Measurements from ENCODE around the gene POLD3. TPM values are rescaled to one million over a fixed set of nuclear protein-coding genes. Genes with fewer than 3 reads are reported as not detected.

The POLD3 gene
- total RNA-seq, 4 donors from 2014 or later, result 13.0 to 14.8 (median 14.3) TPM

DNA sequence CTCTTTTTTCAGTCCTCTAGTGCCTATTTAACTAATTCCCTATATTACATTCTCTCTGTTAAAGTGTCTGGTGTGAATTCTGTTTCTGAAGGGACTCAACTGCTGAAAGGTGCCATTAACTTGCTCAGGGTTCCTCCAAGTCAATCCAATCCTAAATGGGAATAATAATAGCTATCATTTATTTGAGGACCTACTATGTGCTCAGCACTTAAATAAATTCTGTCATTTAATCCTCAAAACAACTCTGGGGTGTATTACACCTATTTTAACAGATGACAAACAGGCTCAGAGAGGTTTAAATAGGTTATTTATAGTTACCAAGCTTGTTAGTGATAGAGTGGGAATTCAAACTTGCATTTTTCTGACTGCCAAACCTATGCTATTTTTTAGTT lies 40.6 kb upstream of the POLD3 start:
- Histone ChIP-seq H3K36me3 (no peaks in the 10 kb centered on the region), H3K4me3 (replicated peaks in 1 of 3) (no peak overlapping the region), H3K9me3 (no peaks in the 10 kb centered on the region), H3K27ac (no peak overlapping the region), H3K4me1 (peaks cover 4 to 8% of the 10 kb centered on the region in 2 donors), H3K27me3 (no peaks in the 10 kb centered on the region)
- DNase-seq, result no peak
- TF ChIP-seq POLR2A (IDR thresholded peaks at IDR 0.05), result no peak
- TF ChIP-seq, protein P1, sequence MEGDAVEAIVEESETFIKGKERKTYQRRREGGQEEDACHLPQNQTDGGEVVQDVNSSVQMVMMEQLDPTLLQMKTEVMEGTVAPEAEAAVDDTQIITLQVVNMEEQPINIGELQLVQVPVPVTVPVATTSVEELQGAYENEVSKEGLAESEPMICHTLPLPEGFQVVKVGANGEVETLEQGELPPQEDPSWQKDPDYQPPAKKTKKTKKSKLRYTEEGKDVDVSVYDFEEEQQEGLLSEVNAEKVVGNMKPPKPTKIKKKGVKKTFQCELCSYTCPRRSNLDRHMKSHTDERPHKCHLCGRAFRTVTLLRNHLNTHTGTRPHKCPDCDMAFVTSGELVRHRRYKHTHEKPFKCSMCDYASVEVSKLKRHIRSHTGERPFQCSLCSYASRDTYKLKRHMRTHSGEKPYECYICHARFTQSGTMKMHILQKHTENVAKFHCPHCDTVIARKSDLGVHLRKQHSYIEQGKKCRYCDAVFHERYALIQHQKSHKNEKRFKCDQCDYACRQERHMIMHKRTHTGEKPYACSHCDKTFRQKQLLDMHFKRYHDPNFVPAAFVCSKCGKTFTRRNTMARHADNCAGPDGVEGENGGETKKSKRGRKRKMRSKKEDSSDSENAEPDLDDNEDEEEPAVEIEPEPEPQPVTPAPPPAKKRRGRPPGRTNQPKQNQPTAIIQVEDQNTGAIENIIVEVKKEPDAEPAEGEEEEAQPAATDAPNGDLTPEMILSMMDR (IDR thresholded peaks at IDR 0.05), result no peak
- intact Hi-C loops (cut with DNase I), result no loop called here

DNA sequence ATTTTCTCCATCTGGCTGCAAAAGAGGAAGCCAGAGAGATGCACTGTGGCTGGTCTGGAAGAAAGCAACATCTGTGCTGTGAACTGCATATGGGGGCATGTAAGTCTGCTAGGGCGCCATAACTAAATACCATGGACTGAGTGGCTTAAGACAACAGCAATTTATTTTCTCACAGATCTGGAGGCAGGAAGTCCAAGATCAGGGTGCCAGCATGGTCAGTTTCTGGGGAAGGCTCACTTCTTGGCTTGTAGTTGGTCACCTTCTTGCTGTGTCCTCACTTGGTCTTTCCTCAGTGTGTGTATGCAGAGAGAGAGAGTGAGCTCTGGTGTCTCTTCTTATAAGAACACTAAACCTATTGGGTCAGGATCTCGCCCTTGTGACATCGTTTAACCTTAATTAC lies 34.9 kb upstream of the POLD3 start:
- Histone ChIP-seq H3K4me1 (peaks cover 4 to 8% of the 10 kb centered on the region in 2 donors), H3K27ac (no peak overlapping the region), H3K27me3 (no peaks in the 10 kb centered on the region), H3K4me3 (replicated peaks in 1 of 3) (no peak overlapping the region), H3K9me3 (no peaks in the 10 kb centered on the region), H3K36me3 (no peaks in the 10 kb centered on the region)
- no peak for DNase-seq
- 93 to 100% methylated on average over 3 of the region's 3 CpGs for WGBS, 2 donors
- intact Hi-C loops (cut with DNase I), result no loop called here
- TF ChIP-seq, protein P1 (IDR thresholded peaks at IDR 0.05), result no peak
- TF ChIP-seq POLR2A (IDR thresholded peaks at IDR 0.05), result no peak

DNA sequence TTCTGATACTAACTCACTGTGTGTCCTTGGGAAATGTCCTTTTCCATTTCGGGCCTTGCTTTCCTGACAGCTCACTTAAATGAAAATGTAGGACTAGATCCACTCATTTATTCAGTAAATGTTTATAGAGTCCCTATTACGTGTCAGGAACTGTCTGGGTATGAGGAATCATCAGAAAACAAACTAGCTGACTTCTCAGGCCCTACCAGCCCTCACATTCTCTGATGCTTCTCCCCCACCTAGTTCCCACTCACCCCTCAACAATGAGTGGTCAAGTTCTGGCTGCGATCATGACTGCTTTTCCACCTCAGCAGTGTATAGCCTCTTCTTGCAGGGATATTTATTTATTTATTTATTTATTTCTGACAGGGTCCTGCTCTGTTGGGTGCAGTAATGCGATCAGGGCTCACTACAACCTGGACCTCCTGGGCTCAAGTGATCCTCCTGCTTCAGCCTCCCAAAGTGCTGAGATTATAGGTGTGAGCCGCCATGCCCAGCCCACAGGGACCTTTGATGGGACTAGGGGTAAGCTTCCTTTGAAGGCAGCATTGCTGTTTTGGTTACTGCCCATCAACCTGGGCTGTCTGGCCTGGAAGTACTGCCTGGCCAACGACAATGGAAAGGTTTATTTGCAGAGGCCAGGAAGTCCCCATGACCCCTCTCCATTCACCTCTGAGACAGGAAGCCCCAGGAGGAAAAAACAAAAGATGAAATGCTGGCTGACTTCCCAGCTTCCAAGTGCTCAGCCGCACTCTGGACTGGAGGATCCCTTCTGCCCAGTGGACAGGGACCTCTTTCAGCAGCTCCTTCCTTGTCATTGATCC lies 33.1 kb upstream of the POLD3 start:
- Histone ChIP-seq H3K4me3 (replicated peaks in 1 of 3) (no peak overlapping the region), H3K27me3 (no peaks in the 10 kb centered on the region), H3K9me3 (no peaks in the 10 kb centered on the region), H3K27ac (no peak overlapping the region), H3K36me3 (no peaks in the 10 kb centered on the region), H3K4me1 (peaks cover 4 to 8% of the 10 kb centered on the region in 2 donors)
- peak; percentile 4 to 5 for DNase-seq
- no peak for TF ChIP-seq POLR2A (IDR thresholded peaks at IDR 0.05)
- TF ChIP-seq, protein P1 (IDR thresholded peaks at IDR 0.05), result no peak
- whole genome bisulfite sequencing, 2 donors, result 67 to 69% methylated on average over 7 of the region's 7 CpGs
- intact Hi-C loops (cut with DNase I), result no loop called here

DNA sequence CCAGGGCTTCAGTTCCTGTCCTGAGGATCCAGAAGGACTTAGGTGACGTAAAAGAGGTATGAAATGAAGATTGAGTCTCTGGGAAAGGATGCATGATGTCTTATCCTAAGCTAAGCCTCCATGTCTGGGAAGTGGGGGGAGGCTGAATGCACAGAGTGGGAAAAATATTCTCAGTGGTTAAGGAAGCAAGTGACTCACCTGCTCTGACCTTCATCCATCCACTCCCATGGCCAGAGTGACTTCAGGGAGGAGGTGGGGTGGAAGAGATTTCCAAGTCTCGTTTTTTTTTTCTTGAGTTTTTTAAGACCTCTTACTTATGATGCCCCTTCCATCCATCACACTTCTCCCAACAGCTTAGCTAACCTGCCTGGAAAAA lies 32.5 kb upstream of the POLD3 start:
- TF ChIP-seq, protein P1 (IDR thresholded peaks at IDR 0.05), result no peak
- no peak for TF ChIP-seq POLR2A (IDR thresholded peaks at IDR 0.05)
- Histone ChIP-seq H3K27ac (no peak overlapping the region), H3K4me3 (replicated peaks in 1 of 3) (no peak overlapping the region), H3K4me1 (peaks cover 4 to 8% of the 10 kb centered on the region in 2 donors), H3K9me3 (no peaks in the 10 kb centered on the region), H3K27me3 (no peaks in the 10 kb centered on the region), H3K36me3 (no peaks in the 10 kb centered on the region)
- DNase-seq, result no peak
- 63 to 72% methylated on average over 2 of the region's 2 CpGs for WGBS, 2 donors
- intact Hi-C loops (cut with DNase I), result no loop called here

DNA sequence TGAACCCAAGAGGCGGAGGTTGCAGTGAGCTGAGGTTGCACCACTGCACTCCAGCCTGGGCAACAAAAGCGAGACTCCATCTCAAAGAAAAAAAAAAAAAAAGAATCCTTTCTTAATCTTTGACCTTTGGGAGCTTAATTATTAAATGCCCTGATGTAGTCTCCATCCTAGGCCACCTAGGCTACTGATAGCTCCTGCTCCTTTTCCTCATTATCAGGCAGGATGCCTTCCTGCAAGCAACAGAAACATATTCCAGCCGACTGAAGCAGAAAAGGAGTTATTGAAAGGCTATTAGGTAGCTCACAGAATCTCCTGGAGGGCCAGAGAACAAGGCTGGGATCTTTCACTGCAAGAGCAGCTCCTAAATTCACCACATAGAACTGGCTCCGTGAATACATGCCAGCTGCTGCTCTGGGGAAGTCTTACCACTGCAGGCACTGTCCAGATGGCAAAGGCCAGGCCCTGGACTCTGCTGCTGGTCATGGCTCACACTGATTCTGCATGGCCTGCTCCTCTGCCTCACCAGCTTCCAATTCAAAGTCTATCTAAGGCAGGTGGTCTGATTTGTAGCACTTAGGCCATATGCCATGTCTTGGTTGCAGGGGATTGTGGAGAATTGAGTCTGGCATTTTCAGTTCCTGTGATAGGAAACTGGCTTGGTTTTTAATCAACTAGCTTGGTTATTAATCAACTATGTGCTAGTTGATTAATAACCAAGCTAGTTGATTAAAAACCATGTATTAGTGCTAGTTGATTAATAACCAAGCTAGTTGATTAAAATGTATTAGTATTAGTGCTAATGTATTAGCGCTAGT lies 26.0 kb upstream of the POLD3 start:
- no peaks in the 10 kb centered on the region for H3K36me3 ChIP-seq
- intact Hi-C loops (cut with DNase I), result no loop called here
- no peaks in the 10 kb centered on the region for H3K27me3 ChIP-seq
- no peak for DNase-seq
- no peak overlapping the region for H3K27ac ChIP-seq
- H3K4me1 ChIP-seq, result no peaks in the 10 kb centered on the region
- WGBS, 2 donors, result 78 to 82% methylated on average over 5 of the region's 5 CpGs
- H3K4me3 ChIP-seq (replicated peaks in 1 of 3), result no peak overlapping the region
- no peaks in the 10 kb centered on the region for H3K9me3 ChIP-seq
- TF ChIP-seq, protein P1 (IDR thresholded peaks at IDR 0.05), result no peak
- TF ChIP-seq POLR2A (IDR thresholded peaks at IDR 0.05), result no peak

All from thyroid gland (tissue), 4 donors.